IPS-18c (cell line): ENCODE results near the gene GPD1L.
"Not testable (repeated sequence)": the region's sequence is repeated elsewhere in the genome, so short reads cannot be mapped to it uniquely, and the experiment has no call there.

Experiments
- H3K4me3 ChIP-seq: 2 replicates; pipeline ENCODE4 v1.7.0; 2013; ENCODE audit warnings: low read depth, mild to moderate bottlenecking, low read length, moderate library complexity; ENCODE audit not compliant: insufficient read depth
- H3K9me3 ChIP-seq: one replicate; pipeline ENCODE4 v1.6.1; 2013; ENCODE audit warnings: mild to moderate bottlenecking, low read length, moderate library complexity; ENCODE audit not compliant: control insufficient read depth, insufficient read depth

GPD1L gene

GRCh38 chr3:32098528-32098927 lies 7.9 kb upstream of the GPD1L start:
- no peak overlapping the region for H3K4me3 ChIP-seq
- H3K9me3 ChIP-seq: no peaks in the 10 kb centered on the region

- no peak overlapping the region for H3K4me3 ChIP-seq
- H3K9me3 ChIP-seq: no peaks in the 10 kb centered on the region
Observed at GRCh38 chr3:32100465-32100864, 6.0 kb upstream of the GPD1L start.

- no peaks in the 10 kb centered on the region for H3K9me3 ChIP-seq
- no peak overlapping the region for H3K4me3 ChIP-seq
Observed at GRCh38 chr3:32102289-32102688, 4.1 kb upstream of the GPD1L start.

- Histone ChIP-seq H3K9me3 (no peaks in the 10 kb centered on the region), H3K4me3 (no peak overlapping the region)
Observed at GRCh38 chr3:32104492-32104891, 1.9 kb upstream of the GPD1L start.

GRCh38 chr3:32105291-32106131 lies 909 bp upstream of the GPD1L start:
- no peak overlapping the region for H3K4me3 ChIP-seq
- H3K9me3 ChIP-seq: no peaks in the 10 kb centered on the region

- H3K4me3 ChIP-seq: peak overlapping the region; percentile 73
- no peaks in the 10 kb centered on the region for H3K9me3 ChIP-seq
Observed at GRCh38 chr3:32106929-32107362, 526 bp downstream of the GPD1L start.

GRCh38 chr3:32108224-32108623 lies 1.8 kb downstream of the GPD1L start:
- not testable (repeated sequence) for H3K4me3 ChIP-seq, H3K9me3 ChIP-seq

- Histone ChIP-seq H3K9me3 (no peaks in the 10 kb centered on the region), H3K4me3 (no peak overlapping the region)
Observed at GRCh38 chr3:32109256-32109655, 2.8 kb downstream of the GPD1L start.

- H3K9me3 ChIP-seq: no peaks in the 10 kb centered on the region
- H3K4me3 ChIP-seq: no peak overlapping the region
Observed at GRCh38 chr3:32110233-32110760, 3.9 kb downstream of the GPD1L start.

- no peak overlapping the region for H3K4me3 ChIP-seq
Observed at GRCh38 chr3:32111560-32111959, 5.1 kb downstream of the GPD1L start.

GRCh38 chr3:32113566-32113965 lies 7.1 kb downstream of the GPD1L start:
- H3K9me3 ChIP-seq: no peaks in the 10 kb centered on the region
- no peak overlapping the region for H3K4me3 ChIP-seq

More at GRCh38 chr3:32111560-32111959, 5.1 kb downstream of the GPD1L start:
- no peaks in the 10 kb centered on the region for H3K9me3 ChIP-seq

- H3K4me3 ChIP-seq: no peak overlapping the region
Observed at GRCh38 chr3:32113981-32114545, 7.6 kb downstream of the GPD1L start.

GRCh38 chr3:32114546-32115386 lies 8.3 kb downstream of the GPD1L start:
- H3K4me3 ChIP-seq: not testable (repeated sequence)

More at GRCh38 chr3:32113981-32114545, 7.6 kb downstream of the GPD1L start:
- no peaks in the 10 kb centered on the region for H3K9me3 ChIP-seq

GRCh38 chr3:32117320-32117719 lies 10.9 kb downstream of the GPD1L start:
- no peak overlapping the region for H3K4me3 ChIP-seq
- no peaks in the 10 kb centered on the region for H3K9me3 ChIP-seq

More at GRCh38 chr3:32114546-32115386, 8.3 kb downstream of the GPD1L start:
- not testable (repeated sequence) for H3K9me3 ChIP-seq

GRCh38 chr3:32118215-32118614 lies 11.8 kb downstream of the GPD1L start:
- Histone ChIP-seq H3K9me3 (no peaks in the 10 kb centered on the region), H3K4me3 (no peak overlapping the region)

- no peaks in the 10 kb centered on the region for H3K9me3 ChIP-seq
- no peak overlapping the region for H3K4me3 ChIP-seq
Observed at GRCh38 chr3:32120471-32120870, 14.1 kb downstream of the GPD1L start.

GRCh38 chr3:32121137-32121536 lies 14.7 kb downstream of the GPD1L start:
- Histone ChIP-seq H3K9me3 (no peaks in the 10 kb centered on the region), H3K4me3 (no peak overlapping the region)
